Activated naive CD4-positive, alpha-beta T cell treated with anti-CD3 and anti-CD28 coated beads, Interleukin-2, amount 50 U/mL, for 72 hours (primary cell): ENCODE results near the gene DLG4. TPM values are rescaled to one million over a fixed set of nuclear protein-coding genes. Genes with fewer than 3 reads are reported as not detected.

ENCODE experiments used
- ATAC-seq, 2 donors: fragments of 150-1000 bp; cut with Tn5 transposase; 2 replicates each; pipeline ENCODE4 v1.10.0; 2021; ENCODE audit warnings: mild to moderate bottlenecking in 2 of 2, moderate library complexity in 2 of 2
- DNase-seq, 2 donors: peaks; one replicate each; pipeline ENCODE4 v3.0.0; 2021 to 2022; ENCODE audit warnings: low spot score in 2 of 2
- H3K27ac Mint-ChIP-seq, 2 donors: one replicate each; pipeline ENCODE4 v1.8.0; 2022; ENCODE audit warnings: mild to moderate bottlenecking in 2 of 2, mixed read lengths in 2 of 2
- H3K36me3 Mint-ChIP-seq, 2 donors: one replicate each; pipeline ENCODE4 v1.8.0; 2022; ENCODE audit warnings: mixed read lengths in 2 of 2
- H3K9me3 Mint-ChIP-seq, 2 donors: one replicate each; pipeline ENCODE4 v1.8.0; 2022; ENCODE audit warnings: mixed read lengths in 2 of 2
- total RNA-seq, 2 donors: library from RNA; stranded (reverse); gene quantifications; one replicate each; pipeline ENCODE4 v1.2.3, GENCODE V29; 2022

The DLG4 gene
- total RNA-seq, 2 donors from 2014 or later: 20.1 to 27.1 TPM

- ATAC-seq (no peak), DNase-seq (no peak)
- Mint-ChIP-seq H3K9me3 (no peaks in the 10 kb centered on the region), H3K27ac (no peak overlapping the region), H3K36me3 (peaks cover 20 to 43% of the 10 kb centered on the region in 2 donors)
Measured at GRCh38 chr17:7224661-7225111, 5.0 kb upstream of the DLG4 start.

DNA sequence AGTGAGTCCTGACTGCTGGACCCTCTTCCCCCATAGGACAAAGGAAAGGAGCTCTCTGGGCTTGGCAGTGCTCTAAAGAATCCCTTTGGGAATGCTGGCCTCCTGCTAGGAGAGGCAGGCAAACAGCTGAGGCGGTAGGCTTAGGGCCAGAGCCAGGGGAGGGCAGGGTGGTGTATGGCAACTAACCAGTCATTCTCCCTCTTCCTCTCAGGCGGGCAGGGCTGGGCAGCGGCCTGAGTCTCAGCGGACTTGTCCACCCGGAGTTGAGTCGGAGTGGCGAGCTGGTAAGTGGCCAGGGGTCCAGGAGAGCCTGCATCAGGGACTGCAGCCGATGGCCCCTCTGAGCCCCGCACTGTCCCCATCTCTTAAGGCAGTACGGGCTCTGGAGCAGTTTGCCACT lies 4.5 kb upstream of the DLG4 start:
- ATAC-seq (no peak), DNase-seq (no peak)
- H3K27ac Mint-ChIP-seq: no peak overlapping the region
- no peaks in the 10 kb centered on the region for H3K9me3 Mint-ChIP-seq
- H3K36me3 Mint-ChIP-seq: peaks cover 20 to 41% of the 10 kb centered on the region in 2 donors

- ATAC-seq (no peak), DNase-seq (no peak)
- peak overlapping the region; percentile 1 to 10 for H3K27ac Mint-ChIP-seq
- H3K9me3 Mint-ChIP-seq: no peaks in the 10 kb centered on the region
- peaks cover 20 to 36% of the 10 kb centered on the region in 2 donors for H3K36me3 Mint-ChIP-seq
Measured at GRCh38 chr17:7223375-7223774, 3.7 kb upstream of the DLG4 start.

DNA sequence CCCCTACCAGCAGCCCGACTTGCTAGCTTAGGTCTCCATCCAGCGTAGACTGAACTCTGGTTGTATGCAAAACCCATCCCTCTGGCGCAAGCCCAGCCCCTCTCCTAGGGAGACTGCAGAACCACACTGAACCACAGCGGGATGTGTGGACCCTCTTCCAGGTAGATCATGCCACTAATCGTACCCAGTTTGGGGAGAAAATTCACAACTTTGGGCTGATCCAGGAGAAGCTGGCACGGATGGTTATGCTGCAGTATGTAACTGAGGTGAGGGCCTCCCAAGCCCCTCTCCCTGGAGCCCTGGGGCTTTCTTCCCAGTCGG lies 3.3 kb upstream of the DLG4 start:
- H3K36me3 Mint-ChIP-seq: peaks cover 16 to 32% of the 10 kb centered on the region in 2 donors

DNA sequence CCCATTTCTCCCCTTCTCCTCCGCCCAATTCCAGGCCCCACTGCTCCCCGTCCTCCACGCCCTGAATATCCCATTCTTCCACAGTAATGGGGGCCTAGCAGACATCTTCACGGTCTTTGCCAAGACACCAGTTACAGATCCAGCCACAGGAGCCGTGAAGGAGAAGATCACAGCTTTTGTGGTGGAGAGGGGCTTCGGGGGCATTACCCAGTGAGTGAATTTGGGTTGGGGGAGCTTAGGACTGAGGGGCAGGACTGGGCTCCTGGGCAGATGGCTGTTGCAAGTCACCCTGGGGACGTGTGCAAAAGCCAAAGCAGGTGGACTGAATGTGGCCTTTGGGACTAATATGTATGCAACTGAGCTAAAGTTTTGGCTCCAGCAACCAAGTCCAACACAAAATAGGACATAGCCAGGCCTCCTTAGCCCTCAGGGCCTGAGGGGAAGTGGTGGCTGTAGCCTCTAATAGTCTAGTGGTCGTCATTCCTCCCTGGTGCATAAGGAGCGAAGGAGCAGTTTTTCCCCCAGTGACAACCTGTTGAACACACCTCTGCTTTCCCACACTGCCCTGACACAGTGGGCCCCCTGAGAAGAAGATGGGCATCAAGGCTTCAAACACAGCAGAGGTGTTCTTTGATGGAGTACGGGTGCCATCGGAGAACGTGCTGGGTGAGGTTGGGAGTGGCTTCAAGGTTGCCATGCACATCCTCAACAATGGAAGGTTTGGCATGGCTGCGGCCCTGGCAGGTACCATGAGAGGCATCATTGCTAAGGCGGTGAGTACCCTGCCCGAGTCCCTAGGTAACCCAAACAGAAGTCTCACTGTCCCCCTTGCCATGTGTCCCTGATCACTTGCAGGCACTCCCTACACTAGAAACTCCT lies 2.7 kb upstream of the DLG4 start:
- Mint-ChIP-seq H3K36me3 (peaks cover 14 to 29% of the 10 kb centered on the region in 2 donors), H3K9me3 (no peaks in the 10 kb centered on the region), H3K27ac (peak overlapping the region in 1 of 2 donors; percentile 72)
- DNase-seq: no peak
- ATAC-seq: no peak

More for the DNA sequence above, 3.3 kb upstream of the DLG4 start:
- Mint-ChIP-seq H3K9me3 (no peaks in the 10 kb centered on the region), H3K27ac (no peak overlapping the region)
- DNase-seq (no peak), ATAC-seq (no peak)

GRCh38 chr17:7221278-7222092 lies 1.8 kb upstream of the DLG4 start:
- Mint-ChIP-seq H3K9me3 (no peaks in the 10 kb centered on the region), H3K36me3 (peaks cover 14 to 29% of the 10 kb centered on the region in 2 donors), H3K27ac (peak overlapping the region; percentile 89 to 92)
- no peak for DNase-seq
- ATAC-seq: no peak

GRCh38 chr17:7220593-7221277 lies 1.1 kb upstream of the DLG4 start:
- Mint-ChIP-seq H3K9me3 (no peaks in the 10 kb centered on the region), H3K27ac (peak overlapping the region; percentile 89 to 92), H3K36me3 (peaks cover 14 to 29% of the 10 kb centered on the region in 2 donors)
- ATAC-seq: peak; percentile 44 to 53
- peak in 1 of 2 donors; percentile 68 for DNase-seq

- ATAC-seq: no peak
- peaks cover 14 to 29% of the 10 kb centered on the region in 2 donors for H3K36me3 Mint-ChIP-seq
- no peaks in the 10 kb centered on the region for H3K9me3 Mint-ChIP-seq
- H3K27ac Mint-ChIP-seq: peak overlapping the region; percentile 89 to 98
- no peak for DNase-seq
Measured at GRCh38 chr17:7219229-7219811, 316 bp downstream of the DLG4 start.

DNA sequence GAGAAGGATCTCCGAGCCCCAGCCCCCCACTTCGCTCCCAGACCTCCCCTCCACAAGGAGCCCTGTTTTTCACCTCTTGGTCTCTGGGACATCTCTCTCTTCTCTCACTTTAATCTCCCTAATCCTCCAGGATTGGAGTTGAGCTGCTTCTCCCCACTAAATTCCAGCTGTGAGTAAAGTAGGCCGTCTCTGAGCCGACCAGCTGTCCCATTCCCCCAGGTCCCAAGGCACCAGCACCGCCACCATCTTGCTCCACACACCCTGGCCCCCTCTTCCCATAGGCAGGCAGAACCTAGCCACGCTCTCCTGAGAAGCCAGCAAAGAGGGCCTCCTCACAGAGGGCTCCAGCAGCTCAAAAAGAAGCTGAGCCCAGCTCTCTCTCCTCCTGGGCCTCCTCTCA lies 878 bp downstream of the DLG4 start:
- no peak for ATAC-seq
- no peaks in the 10 kb centered on the region for H3K9me3 Mint-ChIP-seq
- DNase-seq: no peak
- peak overlapping the region; percentile 27 to 89 for H3K27ac Mint-ChIP-seq
- H3K36me3 Mint-ChIP-seq: peaks cover 14 to 25% of the 10 kb centered on the region in 2 donors

- Mint-ChIP-seq H3K9me3 (no peaks in the 10 kb centered on the region), H3K27ac (peak overlapping the region in 1 of 2 donors; percentile 89), H3K36me3 (peaks cover 14 to 20% of the 10 kb centered on the region in 2 donors)
- ATAC-seq (no peak), DNase-seq (no peak)
Measured at GRCh38 chr17:7218166-7218565, 1.5 kb downstream of the DLG4 start.

- H3K27ac Mint-ChIP-seq: peak overlapping the region; percentile 89 to 92
- H3K9me3 Mint-ChIP-seq: no peaks in the 10 kb centered on the region
- no peak for DNase-seq
Measured at GRCh38 chr17:7217113-7217987, 2.3 kb downstream of the DLG4 start.

GRCh38 chr17:7216242-7217112 lies 3.2 kb downstream of the DLG4 start:
- DNase-seq: no peak
- ATAC-seq: no peak
- Mint-ChIP-seq H3K9me3 (no peaks in the 10 kb centered on the region), H3K36me3 (peaks cover 13 to 20% of the 10 kb centered on the region in 2 donors), H3K27ac (peak overlapping the region; percentile 30 to 42)

More at GRCh38 chr17:7217113-7217987, 2.3 kb downstream of the DLG4 start:
- peaks cover 14 to 20% of the 10 kb centered on the region in 2 donors for H3K36me3 Mint-ChIP-seq
- ATAC-seq: no peak

GRCh38 chr17:7215652-7216180 lies 3.9 kb downstream of the DLG4 start:
- ATAC-seq (no peak), DNase-seq (no peak)
- no peaks in the 10 kb centered on the region for H3K9me3 Mint-ChIP-seq
- H3K27ac Mint-ChIP-seq: peak overlapping the region in 1 of 2 donors; percentile 42
- H3K36me3 Mint-ChIP-seq: peaks cover 5 to 13% of the 10 kb centered on the region in 2 donors

DNA sequence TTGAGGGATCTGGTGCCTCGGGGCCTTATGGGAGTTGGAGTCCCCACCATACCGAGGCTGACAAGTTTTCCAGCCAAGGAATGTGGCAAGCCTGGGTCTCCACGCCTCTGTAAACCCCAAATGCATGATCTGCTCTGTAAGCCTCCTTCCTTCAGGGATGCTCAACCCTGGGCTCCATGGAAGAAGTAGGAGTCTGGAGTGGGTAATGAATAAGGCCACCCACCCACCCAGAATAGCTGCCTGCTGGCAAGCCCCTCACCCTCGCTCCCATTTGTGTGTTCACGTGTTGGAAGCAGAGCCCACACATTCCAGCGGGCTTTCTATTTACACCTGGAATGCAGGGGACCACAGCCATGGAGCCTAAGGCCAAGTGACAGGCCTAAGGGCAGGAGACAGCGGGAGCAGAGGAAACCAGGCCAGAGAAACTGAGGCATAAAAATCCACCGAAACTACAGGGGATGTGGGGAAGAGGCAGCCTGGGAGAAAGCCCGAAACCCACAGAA lies 4.4 kb downstream of the DLG4 start:
- H3K27ac Mint-ChIP-seq: peak overlapping the region; percentile 81 to 95
- H3K36me3 Mint-ChIP-seq: peaks cover 0 to 8% of the 10 kb centered on the region in 2 donors
- H3K9me3 Mint-ChIP-seq: no peaks in the 10 kb centered on the region
- DNase-seq (no peak), ATAC-seq (no peak)
